HepG2 (cell line): ENCODE results near the gene DPP6. TPM values are rescaled to one million over a fixed set of nuclear protein-coding genes. Genes with fewer than 3 reads are reported as not detected.

Source experiments
- ATAC-seq: fragments of 200-7000 bp; cut with Tn5 transposase; 3 replicates; pipeline ENCODE4 v1.9.1; 2020; ENCODE audit warnings: mild to moderate bottlenecking, moderate library complexity
- BruUV-seq: library from RNA; stranded (reverse); fragments of 400-500 nt; replicated peaks from 2 replicates; lab custom pipeline; 2021; lab: Mats Ljungman, UMichigan
- CTCF ChIA-PET: fragments of 300-600 bp; formaldehyde crosslinking; extraction: SDS; loops from one replicate; lab custom pipeline; 2021; ENCODE audit warnings: low total read pairs, inconsistent platforms, low intra/inter-chr PET ratio; lab: Yijun Ruan, JAX
- POLR2A ChIA-PET: fragments of 350-600 bp; sonication (Branson Sonifier 250); formaldehyde crosslinking; loops from one replicate; lab custom pipeline; 2020; ENCODE audit warnings: antibody characterized with exemption, inconsistent platforms; lab: Yijun Ruan, JAX
- DNase-seq: peaks from one replicate; pipeline ENCODE4 v3.0.0-alpha.2; 2015; ENCODE audit warnings: low spot score
- FAIRE-seq: peaks from 3 replicates; lab custom pipeline; 2011; peaks lifted over from hg19 to GRCh38; lab: Jason Lieb, UNC
- H2AFZ ChIP-seq: one replicate; pipeline ENCODE4 v1.6.1; 2011; ENCODE audit warnings: low read length, inconsistent platforms
- H3K27ac ChIP-seq: fragments of 300-600 bp; 3 replicates; pipeline ENCODE4 v1.8.0; 2011; ENCODE audit warnings: mixed run types, mild to moderate bottlenecking, mixed read lengths, low read length, inconsistent platforms; ENCODE audit not compliant: insufficient read depth; ENCODE audit errors: extremely low read length
- H3K27me3 ChIP-seq, 2 experiments: fragments of 200-600 bp in 1 of 2; 2 replicates in 1 of 2; 3 replicates in 1 of 2; pipeline versions ENCODE4 v1.6.0 to v1.8.0; 2011; ENCODE audit warnings: low read length in 2 of 2, mild to moderate bottlenecking in 2 of 2, moderate library complexity in 2 of 2, inconsistent platforms in 1 of 2; ENCODE audit not compliant: insufficient read depth in 2 of 2, control insufficient read depth in 1 of 2
- H3K36me3 ChIP-seq, 2 experiments: fragments of 200-600 bp in 1 of 2; replicated peaks in 1 of 2; 2 replicates in 1 of 2; 3 replicates in 1 of 2; pipeline versions ENCODE4 v1.5.1 to v1.8.0; 2011; ENCODE audit warnings: low read length in 2 of 2, inconsistent platforms in 1 of 2; ENCODE audit not compliant: insufficient read depth in 2 of 2, control insufficient read depth in 1 of 2
- H3K4me1 ChIP-seq: 2 replicates; pipeline ENCODE4 v1.5.1; 2012; ENCODE audit warnings: low read length, inconsistent platforms; ENCODE audit not compliant: insufficient read depth
- H3K4me2 ChIP-seq: 2 replicates; pipeline ENCODE4 v1.6.0; 2011; ENCODE audit warnings: low read depth, low read length, inconsistent platforms
- H3K4me3 ChIP-seq, 3 experiments: fragments of 200-600 bp in 1 of 3; sonication (generic), shearing (Covaris generic) in 1 of 3; replicated peaks in 1 of 3; 2 replicates each; pipeline ENCODE4 v1.5.1; 2011 to 2016; ENCODE audit warnings: low read length in 3 of 3, inconsistent platforms in 2 of 3, low read depth in 2 of 3, mild to moderate bottlenecking in 2 of 3, control low read depth in 1 of 3, mixed read lengths in 1 of 3; ENCODE audit not compliant: insufficient read depth in 1 of 3
- H3K79me2 ChIP-seq: one replicate; pipeline ENCODE4 v1.6.1; 2011; ENCODE audit warnings: low read length, inconsistent platforms; ENCODE audit not compliant: insufficient read depth
- H3K9ac ChIP-seq: 2 replicates; pipeline ENCODE4 v1.6.0; 2011; ENCODE audit warnings: mild to moderate bottlenecking, low read depth, low read length, inconsistent platforms; ENCODE audit not compliant: insufficient read depth
- H3K9me3 ChIP-seq: 2 replicates; pipeline ENCODE4 v1.5.1; 2012; ENCODE audit warnings: mild to moderate bottlenecking, low read length
- H4K20me1 ChIP-seq: 2 replicates; pipeline ENCODE4 v1.6.0; 2011; ENCODE audit warnings: inconsistent platforms, mild to moderate bottlenecking, low read length, moderate library complexity; ENCODE audit not compliant: insufficient read depth
- DR1 ChIP-seq: sonication (generic); formaldehyde crosslinking; IDR thresholded peaks from 2 replicates; pipeline ENCODE4 v1.8.0; 2021; ENCODE audit warnings: mild to moderate bottlenecking, missing genetic modification reagents, inconsistent platforms
- IKZF1 ChIP-seq: fragments of 450-650 bp; IDR thresholded peaks from 2 replicates; pipeline ENCODE4 v1.7.1; 2016
- IKZF5 ChIP-seq: IDR thresholded peaks from 2 replicates; pipeline ENCODE4 v1.6.1; 2018; ENCODE audit warnings: missing genetic modification reagents, mild to moderate bottlenecking, missing compliant biosample characterization
- MED13 ChIP-seq: sonication (generic); formaldehyde crosslinking; IDR thresholded peaks from 2 replicates; pipeline ENCODE4 v1.5.0; 2020; ENCODE audit warnings: missing genetic modification reagents
- MEIS1 ChIP-seq: sonication (generic); formaldehyde crosslinking; IDR thresholded peaks from 2 replicates; pipeline ENCODE4 v1.9.0; 2021; ENCODE audit warnings: mild to moderate bottlenecking, missing genetic modification reagents, moderate library complexity, borderline replicate concordance
- MYPOP ChIP-seq: sonication (generic); formaldehyde crosslinking; IDR thresholded peaks from 2 replicates; pipeline ENCODE4 v1.8.1; 2023; ENCODE audit warnings: mild to moderate bottlenecking, moderate library complexity, missing genetic modification reagents
- NR0B2 ChIP-seq: sonication (generic); formaldehyde crosslinking; IDR thresholded peaks from 2 replicates; pipeline ENCODE4 v1.4.0; 2020; ENCODE audit warnings: mild to moderate bottlenecking, missing genetic modification reagents
- SP2 ChIP-seq: sonication (generic); formaldehyde crosslinking; IDR thresholded peaks from 2 replicates; pipeline ENCODE4 v1.5.1; 2020; ENCODE audit warnings: mild to moderate bottlenecking, missing genetic modification reagents
- XRCC5 ChIP-seq: fragments of 200-400 bp; formaldehyde crosslinking; optimal IDR thresholded peaks from 2 replicates; pipeline ENCODE3; 2017; ENCODE audit warnings: mild to moderate bottlenecking, low read length
- ZBTB33 ChIP-seq: sonication (generic); formaldehyde crosslinking; IDR thresholded peaks from 2 replicates; pipeline ENCODE4 v1.4.0; 2020; ENCODE audit warnings: missing genetic modification reagents
- ZBTB8A ChIP-seq: sonication (generic); formaldehyde crosslinking; IDR thresholded peaks from 2 replicates; pipeline ENCODE4 v1.4.0; 2020; ENCODE audit warnings: mild to moderate bottlenecking, low read depth, missing genetic modification reagents, borderline replicate concordance
- ZFY ChIP-seq: sonication (generic); formaldehyde crosslinking; IDR thresholded peaks from 2 replicates; pipeline ENCODE4 v1.4.0; 2020; ENCODE audit warnings: missing genetic modification reagents
- ZNF225 ChIP-seq: sonication (generic); formaldehyde crosslinking; IDR thresholded peaks from 2 replicates; pipeline ENCODE4 v1.4.0; 2020; ENCODE audit warnings: mild to moderate bottlenecking, missing genetic modification reagents
- ZNF414 ChIP-seq: sonication (generic); formaldehyde crosslinking; IDR thresholded peaks from 2 replicates; pipeline ENCODE4 v1.5.0; 2020; ENCODE audit warnings: missing genetic modification reagents
- ZNF430 ChIP-seq: sonication (generic); formaldehyde crosslinking; IDR thresholded peaks from 2 replicates; pipeline ENCODE4 v1.9.0; 2021; ENCODE audit warnings: mild to moderate bottlenecking, missing genetic modification reagents
- WGBS: methylation state at CpG from one replicate; pipeline ENCODE4 v1.1.6; 2017; ENCODE audit warnings: low lambda C conversion rate; 5-methylcytosine and 5-hydroxymethylcytosine counted together
- in situ Hi-C: cut with HindIII; loops from 2 replicates; pipeline ENCODE4 v1.10.0; 2017; ENCODE audit warnings: low pct_unique_long_range_greater_than_20kb; ENCODE audit not compliant: extremely low pct_ligation_motif_present
- intact Hi-C: fragments of 100-400 bp; cut with micrococcal nuclease; formaldehyde crosslinking; loops from one replicate; pipeline ENCODE4 v1.10.0; 2022; ENCODE audit not compliant: unreplicated experiment
- polyA plus RNA-seq, 8 experiments: library from polyadenylated mRNA; depleted of rRNA in 3 of 8; stranded (reverse) in 7 of 8; unstranded in 1 of 8; fragments of >200 nt; fragmentation: Illumina TruSeq in 4 of 8; extraction: Trizol in 4 of 8; gene quantifications; 2 replicates each; pipeline versions ENCODE4 v1.2.1 to v1.2.3, GENCODE V29; 2011 to 2016; ENCODE audit warnings: low read depth in 4 of 8, missing spikeins in 1 of 8, mixed read lengths in 1 of 8; ENCODE audit not compliant: insufficient read depth in 1 of 8
- total RNA-seq, 5 experiments: library from RNA; depleted of rRNA; stranded (reverse); fragments of >200 nt; fragmentation: Illumina TruSeq; extraction: Trizol; gene quantifications; 2 replicates each; pipeline ENCODE4 v1.2.3, GENCODE V29; 2016; ENCODE audit warnings: low read depth in 1 of 5

Gene DPP6
- total and polyA plus RNA-seq, 2 of the 13 experiments (the other 11 are each of a cell fraction or from before 2014, with no cell fraction given), result not detected

GRCh38 chr7:154857728-154858681 is 805.8 kb downstream of the DPP6 start:
- no peaks in the 10 kb centered on the region for H3K4me1 ChIP-seq
- 30% methylated on average over 8 of the region's 27 CpGs for WGBS
- H4K20me1 ChIP-seq, result no peaks in the 10 kb centered on the region; the same call in 1 of the 2 replicates
- H2AFZ ChIP-seq, result no peak overlapping the region
- H3K79me2 ChIP-seq, result no peaks in the 10 kb centered on the region
- ATAC-seq (no peak), DNase-seq (no peak), FAIRE-seq (no peak)
- H3K9ac ChIP-seq, result no peak overlapping the region
- H3K36me3 ChIP-seq, result no peaks in the 10 kb centered on the region
- no peak overlapping the region for H3K4me2 ChIP-seq
- intact Hi-C loops, result no loop called here
- peaks cover 4 to 44% of the 10 kb centered on the region in 2 experiments; a peak in 3 of 5 replicates for H3K27me3 ChIP-seq
- in situ Hi-C loops, result no loop called here
- POLR2A ChIA-PET, result no interaction called here
- no peak overlapping the region for H3K27ac ChIP-seq
- CTCF ChIA-PET, result no interaction called here
- no peak overlapping the region for H3K4me3 ChIP-seq
- no TSS peak for BruUV-seq
- no peaks in the 10 kb centered on the region for H3K9me3 ChIP-seq
- TF ChIP-seq ZNF225 (no peak), MED13 (CRISPR knock-in tag) (no peak), MYPOP (CRISPR knock-in tag) (no peak), IKZF5 (CRISPR knock-in tag) (no peak), MEIS1 (CRISPR knock-in tag) (no peak), ZFY (CRISPR knock-in tag) (no peak), ZBTB8A (CRISPR knock-in tag) (no peak), NR0B2 (CRISPR knock-in tag) (no peak), SP2 (CRISPR knock-in tag) (no peak), IKZF1 (no peak), ZNF430 (CRISPR knock-in tag) (no peak), ZNF414 (no peak), ZBTB33 (CRISPR knock-in tag) (no peak), XRCC5 (no peak), DR1 (CRISPR knock-in tag) (no peak)
